MM.1S (cell line): ENCODE data around the gene GNAS.
A peak's percentile ranks its signal among the peaks of the same experiment; 100 is the strongest.

Experiments
- EZH2 ChIP-seq: fragments of 300-600 bp; sonication (generic); optimal IDR thresholded peaks from 2 replicates; pipeline ENCODE3; 2017; ENCODE audit warnings: low read depth, mild to moderate bottlenecking, antibody characterized with exemption, low read length, mixed read lengths
- TF ChIP-seq, protein P1 (sequence below): fragments of 300-600 bp; sonication (generic); IDR thresholded peaks from 2 replicates; pipeline ENCODE4 v1.5.1; 2016; ENCODE audit warnings: antibody characterized with exemption, low read length, mixed read lengths

DNA sequence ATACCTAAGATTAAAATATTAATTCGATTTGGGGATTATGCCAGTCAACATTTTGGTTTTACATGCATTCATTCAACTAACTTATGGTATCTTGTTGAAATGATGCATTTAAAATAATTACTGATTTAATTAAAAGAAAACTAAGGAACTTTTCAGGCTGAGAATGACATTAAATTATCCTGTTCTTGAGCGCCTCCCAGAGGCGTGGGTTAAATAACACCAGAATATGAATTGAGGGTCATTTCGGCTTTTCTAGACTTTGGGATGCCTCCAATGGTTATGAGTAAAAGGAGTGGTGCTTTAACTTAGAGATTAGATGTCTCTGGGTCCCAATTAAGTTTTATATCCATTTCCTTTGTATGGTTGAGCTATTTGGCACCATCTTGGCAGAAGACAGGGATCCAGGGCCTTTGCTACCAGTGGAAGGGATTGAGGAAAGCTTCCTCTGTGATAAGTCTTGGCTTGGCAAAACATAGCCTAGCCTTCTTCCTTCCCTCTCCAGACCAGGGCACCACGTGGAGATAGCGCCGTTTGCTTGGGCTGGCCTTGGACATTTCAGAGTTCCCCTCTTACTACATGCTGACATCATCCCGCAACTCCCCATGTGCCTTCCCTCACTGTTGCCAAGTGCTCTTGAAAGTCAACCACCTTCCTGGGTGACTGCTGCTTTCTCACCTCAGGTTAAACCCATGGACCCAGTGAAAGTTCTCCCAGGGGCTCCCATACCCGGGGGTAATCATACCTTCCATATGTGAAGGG, 28.7 kb downstream of the GNAS start:
- TF ChIP-seq, protein P1, sequence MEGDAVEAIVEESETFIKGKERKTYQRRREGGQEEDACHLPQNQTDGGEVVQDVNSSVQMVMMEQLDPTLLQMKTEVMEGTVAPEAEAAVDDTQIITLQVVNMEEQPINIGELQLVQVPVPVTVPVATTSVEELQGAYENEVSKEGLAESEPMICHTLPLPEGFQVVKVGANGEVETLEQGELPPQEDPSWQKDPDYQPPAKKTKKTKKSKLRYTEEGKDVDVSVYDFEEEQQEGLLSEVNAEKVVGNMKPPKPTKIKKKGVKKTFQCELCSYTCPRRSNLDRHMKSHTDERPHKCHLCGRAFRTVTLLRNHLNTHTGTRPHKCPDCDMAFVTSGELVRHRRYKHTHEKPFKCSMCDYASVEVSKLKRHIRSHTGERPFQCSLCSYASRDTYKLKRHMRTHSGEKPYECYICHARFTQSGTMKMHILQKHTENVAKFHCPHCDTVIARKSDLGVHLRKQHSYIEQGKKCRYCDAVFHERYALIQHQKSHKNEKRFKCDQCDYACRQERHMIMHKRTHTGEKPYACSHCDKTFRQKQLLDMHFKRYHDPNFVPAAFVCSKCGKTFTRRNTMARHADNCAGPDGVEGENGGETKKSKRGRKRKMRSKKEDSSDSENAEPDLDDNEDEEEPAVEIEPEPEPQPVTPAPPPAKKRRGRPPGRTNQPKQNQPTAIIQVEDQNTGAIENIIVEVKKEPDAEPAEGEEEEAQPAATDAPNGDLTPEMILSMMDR = peak; percentile 32
- TF ChIP-seq EZH2 = no peak
